Head of caudate nucleus (tissue), 42 donors: Measurements from ENCODE around the gene DOK6.
"Not testable (repeated sequence)": the region's sequence is repeated elsewhere in the genome, so short reads cannot be mapped to it uniquely, and the experiment has no call there.

Source experiments
- DNase-seq, 42 donors: peaks; one replicate each; pipeline versions ENCODE4 v3.0.0 to v3.0.0-alpha.2; 2020 to 2021; ENCODE audit warnings: mixed read lengths in 7 of 42
- intact Hi-C: fragments of 100-400 bp; cut with DNase I; formaldehyde crosslinking; loops from one replicate; pipeline ENCODE4 v1.15.0; 2022

Gene DOK6

DNA sequence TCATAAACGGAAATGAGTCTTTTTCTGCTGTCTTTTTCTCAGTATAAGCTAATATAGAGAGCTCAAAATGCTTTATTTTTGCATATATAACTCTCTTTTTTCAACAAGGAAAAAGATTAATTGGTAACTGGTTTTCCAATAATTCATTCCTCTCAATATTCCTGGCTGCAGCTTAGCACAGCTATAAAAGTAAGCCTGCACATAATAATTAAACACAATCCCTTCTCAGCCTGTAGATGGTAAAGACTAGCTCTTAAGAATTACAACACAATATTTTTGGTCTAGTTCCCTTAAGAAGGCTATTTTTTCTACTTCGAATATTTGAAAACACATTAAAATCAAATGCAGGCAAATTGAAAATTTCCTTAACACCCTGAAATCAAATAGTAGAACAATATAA is 258.0 kb downstream of the DOK6 start:
- DNase-seq = no peak
- intact Hi-C loops = no loop called here

DNA sequence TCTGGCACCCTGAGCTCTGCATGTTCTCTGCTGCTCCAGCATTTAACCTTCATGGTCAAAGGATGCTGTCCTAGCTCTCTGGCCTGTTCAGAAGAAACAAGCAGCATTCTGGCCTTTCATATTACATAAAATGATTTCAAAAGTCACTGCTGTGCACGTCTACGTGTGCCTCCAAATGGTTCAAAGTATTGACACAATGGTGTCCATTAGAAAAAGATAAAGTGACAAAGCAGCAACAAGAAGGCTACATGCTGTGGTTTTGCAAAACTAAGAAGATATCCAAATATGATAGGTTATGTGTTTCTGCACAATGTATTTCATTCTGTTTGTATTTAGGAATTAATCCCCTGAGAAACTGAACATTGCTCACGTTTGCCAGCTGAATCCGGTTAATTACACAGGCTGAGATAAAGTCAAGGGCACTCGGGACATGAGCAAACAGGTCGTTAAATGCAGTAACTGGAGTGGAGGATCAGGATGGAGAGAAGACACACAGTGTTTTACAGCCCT is 258.5 kb downstream of the DOK6 start:
- intact Hi-C loops = no loop called here
- DNase-seq = no peak

DNA sequence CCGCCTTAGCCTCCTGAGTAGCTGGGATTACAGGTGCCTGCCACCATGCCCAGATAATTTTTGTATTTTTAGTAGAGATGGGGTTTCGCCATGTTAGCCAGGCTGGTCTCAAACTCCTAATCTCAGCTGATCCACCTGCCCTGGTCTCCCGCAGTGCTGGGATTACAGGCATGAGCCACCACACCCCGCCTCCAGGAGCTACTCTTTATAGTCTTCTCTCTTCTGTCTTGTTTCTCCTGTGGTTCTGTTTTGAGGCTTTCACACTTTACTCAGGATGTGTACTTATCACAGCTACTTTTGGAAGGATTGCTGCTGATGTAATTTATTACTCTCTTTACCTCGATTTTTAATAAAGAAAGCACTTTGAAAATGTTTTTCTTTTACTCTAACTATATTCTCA is 261.4 kb downstream of the DOK6 start:
- DNase-seq, intact Hi-C loops: not testable (repeated sequence)

DNA sequence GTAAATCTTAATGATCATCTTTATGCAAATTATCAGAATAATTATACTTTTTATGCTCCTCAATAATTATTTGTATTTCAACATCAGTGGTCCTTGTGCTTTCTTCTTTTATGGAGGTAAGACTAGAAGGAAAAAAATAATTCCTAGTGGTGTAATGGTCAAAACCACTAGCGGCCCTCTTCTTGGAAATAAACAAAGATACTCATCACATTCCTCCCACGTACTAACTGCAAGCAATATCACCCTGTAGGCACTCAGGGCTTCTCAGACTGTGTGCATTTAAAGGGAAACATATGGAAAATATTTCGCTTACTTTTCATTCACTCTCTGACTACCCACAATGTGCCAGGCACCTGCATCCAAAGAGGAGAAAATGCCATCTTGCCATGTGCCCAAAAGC is 263.7 kb downstream of the DOK6 start:
- intact Hi-C loops = no loop called here

DNA sequence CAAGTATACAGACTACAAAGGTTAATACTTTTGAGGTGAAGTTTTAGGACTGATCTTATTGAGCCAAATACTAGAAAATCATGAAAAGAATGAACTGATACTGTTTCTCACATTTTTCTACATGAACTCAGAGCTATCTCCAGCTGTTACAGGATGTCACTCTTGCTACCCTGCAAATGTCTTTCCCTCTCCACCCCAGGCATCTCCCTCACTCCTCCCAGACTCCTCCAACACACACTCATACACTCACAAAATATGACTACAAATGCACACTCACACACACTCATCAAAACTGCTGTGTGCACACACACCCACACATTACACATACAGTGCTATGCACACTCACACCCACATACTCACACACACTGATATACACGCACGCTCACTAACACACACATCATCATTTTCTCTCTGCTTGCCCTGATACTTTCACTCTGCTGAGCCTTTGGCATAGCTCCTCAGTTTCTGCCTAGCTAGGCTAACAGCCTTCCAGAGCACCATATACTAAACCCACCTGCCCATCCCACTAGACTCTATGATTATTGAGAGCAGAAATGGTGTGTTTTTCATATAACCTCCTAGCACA is 273.7 kb downstream of the DOK6 start:
- DNase-seq = no peak
- intact Hi-C loops = no loop called here

More for the DNA sequence above, 263.7 kb downstream of the DOK6 start:
- no peak for DNase-seq

DNA sequence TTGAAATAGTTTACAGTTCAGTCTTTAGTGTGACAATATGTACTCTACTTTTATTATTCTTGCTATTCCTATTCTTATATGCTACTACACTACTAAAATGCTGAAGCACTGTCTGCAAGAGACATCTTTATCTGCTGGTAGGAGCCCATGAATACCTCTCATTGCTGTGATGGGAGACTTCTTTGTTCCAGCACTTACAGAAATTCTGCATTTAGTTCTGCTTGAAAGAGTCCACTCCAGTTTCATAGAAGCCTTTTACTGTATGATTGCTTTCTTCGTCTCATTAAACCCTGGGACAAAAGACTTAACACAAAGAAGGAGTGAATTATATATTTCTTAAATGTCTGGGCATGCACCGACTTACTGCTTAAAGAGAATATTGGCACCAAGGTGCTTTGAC is 274.3 kb downstream of the DOK6 start:
- intact Hi-C loops = no loop called here
- DNase-seq = no peak

DNA sequence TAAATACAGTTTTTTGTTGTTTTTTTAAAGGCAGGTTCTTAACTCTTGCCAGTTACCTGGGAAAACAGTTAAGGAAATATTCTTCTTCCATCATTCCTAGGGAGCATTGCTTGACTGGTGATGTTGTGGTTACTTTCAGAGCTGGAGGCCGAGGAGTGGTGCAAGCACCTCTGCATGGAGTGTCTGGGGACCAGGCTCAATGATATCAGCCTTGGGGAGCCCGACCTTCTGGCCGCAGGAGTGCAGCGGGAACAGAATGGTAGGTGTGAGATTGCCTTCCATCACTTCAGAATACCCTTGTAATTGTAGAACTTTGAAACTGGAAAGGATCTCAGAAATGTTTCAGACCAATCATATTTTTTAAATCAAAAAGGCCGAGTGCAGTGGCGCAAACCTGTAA is 276.9 kb downstream of the DOK6 start:
- DNase-seq = no peak
- intact Hi-C loops = no loop called here

DNA sequence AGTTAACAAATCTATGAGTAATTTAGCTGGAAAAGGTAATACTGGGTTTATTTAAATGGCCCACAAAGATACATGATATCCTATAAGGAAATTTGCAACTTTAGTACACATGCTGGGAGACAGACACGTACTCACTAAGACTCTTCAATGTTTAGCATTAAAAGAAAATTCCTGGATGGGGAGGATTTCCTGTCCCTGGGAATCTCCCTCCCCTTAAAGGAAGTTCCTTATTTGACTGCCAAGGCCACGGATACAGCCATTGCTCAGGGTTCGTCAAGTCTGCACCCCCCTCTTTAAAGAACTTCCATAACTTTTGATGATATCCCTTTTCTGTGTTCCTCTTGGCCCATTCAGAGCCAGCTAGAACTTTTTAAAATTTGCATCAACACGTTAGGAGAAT is 279.4 kb downstream of the DOK6 start:
- DNase-seq = no peak
- intact Hi-C loops = no loop called here

DNA sequence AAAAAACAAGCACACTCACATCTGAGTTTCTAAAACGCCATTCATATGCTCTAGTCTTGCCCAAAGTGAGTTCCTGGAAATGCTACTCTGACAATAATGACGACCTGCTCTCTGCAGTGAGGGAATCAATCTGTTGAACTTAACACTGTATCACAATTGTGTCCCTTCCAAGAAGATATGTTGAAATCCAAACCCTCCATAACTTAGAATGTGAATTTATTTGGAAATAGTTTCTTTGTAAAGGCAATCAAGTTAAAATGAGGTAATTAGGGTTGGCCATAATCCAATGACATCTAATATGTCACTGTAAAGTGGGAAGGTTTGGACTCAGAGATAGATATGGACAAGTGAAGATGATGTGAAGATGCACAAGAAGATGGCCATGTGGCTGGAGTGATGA is 282.5 kb downstream of the DOK6 start:
- intact Hi-C loops = no loop called here
- DNase-seq = no peak

GRCh38 chr18:69684789-69685188 is 284.1 kb downstream of the DOK6 start:
- intact Hi-C loops = no loop called here
- DNase-seq = no peak

DNA sequence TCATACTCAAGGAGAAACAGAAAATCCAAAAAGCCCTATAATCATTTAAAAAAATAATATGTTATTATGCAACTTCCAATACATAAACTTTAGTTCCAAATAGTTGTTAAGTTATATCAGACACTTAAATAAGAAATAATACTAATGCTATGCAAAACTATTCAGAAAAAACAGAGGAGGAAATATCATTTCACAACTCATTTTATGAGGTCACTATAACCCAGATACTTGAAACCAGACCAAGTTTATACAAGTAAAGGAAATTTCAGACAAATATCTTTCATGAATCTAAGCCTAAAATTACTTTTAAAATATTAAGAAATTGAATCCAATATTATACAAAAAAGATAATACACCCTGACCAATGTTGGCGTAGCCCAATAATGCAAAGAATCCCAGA is 286.2 kb downstream of the DOK6 start:
- intact Hi-C loops = no loop called here
- no peak for DNase-seq

DNA sequence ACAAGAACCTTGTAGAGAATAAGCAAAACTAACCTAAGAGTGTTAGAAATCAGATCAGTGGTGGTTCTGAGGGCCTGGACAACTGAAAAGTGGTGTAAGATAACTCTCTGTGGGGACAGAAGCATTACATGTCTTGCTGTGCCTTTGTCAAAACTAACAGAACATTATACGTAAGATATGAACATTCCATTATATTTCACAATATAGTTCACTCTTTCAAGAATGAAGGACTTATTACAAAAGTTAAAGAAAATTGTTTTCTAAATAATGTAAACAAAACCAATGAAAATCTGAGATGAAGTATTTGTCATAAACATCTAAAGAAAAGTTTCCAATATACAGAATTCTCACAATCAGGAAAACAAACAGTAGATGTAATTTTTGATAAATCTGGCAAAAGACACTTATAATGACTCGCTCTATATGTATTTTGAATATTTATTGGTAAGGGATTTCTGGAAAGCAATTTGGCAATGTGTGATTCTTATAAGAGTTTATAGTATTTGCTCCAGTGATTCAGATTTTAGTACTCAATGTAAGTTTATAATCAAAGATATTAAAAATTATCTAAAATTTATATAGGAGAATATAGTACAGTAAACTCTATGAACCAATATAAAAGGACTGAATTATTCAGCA is 288.6 kb downstream of the DOK6 start:
- DNase-seq = no peak
- intact Hi-C loops = no loop called here

- no peak for DNase-seq
These were observed 290.5 kb downstream of the DOK6 start for GRCh38 chr18:69691008-69691760.

GRCh38 chr18:69697069-69697468 is 296.4 kb downstream of the DOK6 start:
- intact Hi-C loops = no loop called here
- DNase-seq = no peak

More at GRCh38 chr18:69691008-69691760, 290.5 kb downstream of the DOK6 start:
- intact Hi-C loops = no loop called here

DNA sequence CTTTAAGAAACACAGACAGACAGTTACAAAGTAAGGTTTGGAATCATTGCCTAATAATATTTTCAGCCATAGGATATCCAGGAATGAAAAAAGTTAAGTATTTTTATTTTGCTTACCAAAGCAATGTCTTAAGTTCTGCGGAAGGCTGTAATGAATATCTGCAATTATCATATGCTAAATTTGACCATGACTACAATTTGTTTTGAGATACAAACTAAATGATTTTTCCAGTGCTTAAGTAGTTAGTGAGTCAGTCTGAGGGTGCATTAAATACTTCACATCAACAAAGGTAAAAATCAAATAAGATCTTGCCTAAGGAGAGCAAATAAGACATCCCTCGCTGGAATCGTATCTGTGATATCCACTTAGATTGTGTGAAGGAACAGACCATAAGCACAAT is 297.0 kb downstream of the DOK6 start:
- intact Hi-C loops = no loop called here

DNA sequence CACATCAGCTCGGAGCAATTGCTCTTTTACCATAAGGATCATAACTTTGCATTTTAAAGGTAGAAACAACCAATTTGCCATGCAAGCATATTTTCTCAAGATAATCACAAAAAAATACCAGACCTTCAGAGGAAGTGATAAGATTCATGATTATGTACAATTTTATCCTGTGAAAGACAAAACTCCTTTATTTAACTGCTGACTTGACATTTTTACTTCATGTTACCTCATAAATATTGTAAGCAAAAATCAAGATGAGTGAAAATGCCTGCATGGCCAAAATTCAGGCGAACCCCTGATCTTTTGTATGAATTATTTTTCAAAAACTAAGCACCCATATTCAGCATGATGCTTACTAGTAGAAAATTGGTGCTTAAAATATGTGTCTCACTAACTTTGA is 300.6 kb downstream of the DOK6 start:
- intact Hi-C loops = no loop called here

More for the DNA sequence above, 297.0 kb downstream of the DOK6 start:
- no peak for DNase-seq

GRCh38 chr18:69703461-69703860 is 302.8 kb downstream of the DOK6 start:
- intact Hi-C loops = no loop called here
- DNase-seq = no peak

More for the DNA sequence above, 300.6 kb downstream of the DOK6 start:
- no peak for DNase-seq

DNA sequence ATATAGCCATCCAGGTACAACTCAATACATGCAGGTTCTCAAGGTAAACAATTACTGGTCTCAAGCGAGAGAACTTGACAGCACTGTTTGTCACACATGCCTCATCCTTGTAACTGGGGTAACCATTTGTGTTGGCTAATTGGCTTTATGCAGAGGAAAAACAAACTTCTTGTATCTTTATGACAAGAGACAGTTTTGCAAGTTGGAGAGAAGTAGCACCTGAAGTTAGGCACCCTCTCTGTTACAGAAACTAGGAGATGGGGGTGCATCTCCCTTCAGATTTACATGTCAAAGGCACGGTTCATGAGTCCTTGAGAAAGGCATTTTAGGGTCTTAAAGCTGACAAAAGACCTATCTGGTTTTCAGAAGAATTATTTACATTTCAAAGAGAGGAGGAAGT is 305.3 kb downstream of the DOK6 start:
- intact Hi-C loops = no loop called here
- DNase-seq = no peak

GRCh38 chr18:69708844-69709243 is 308.2 kb downstream of the DOK6 start:
- intact Hi-C loops = no loop called here
- no peak for DNase-seq

- intact Hi-C loops = no loop called here
These were observed 314.6 kb downstream of the DOK6 start for GRCh38 chr18:69715191-69715795.

More at GRCh38 chr18:69715191-69715795, 314.6 kb downstream of the DOK6 start:
- DNase-seq = no peak
